HepG2 (cell line): ENCODE results near the gene GALNT16. TPM values are rescaled to one million over a fixed set of nuclear protein-coding genes. Genes with fewer than 3 reads are reported as not detected.

Experiments
- CC2D1A ChIP-seq: sonication (generic); formaldehyde crosslinking; IDR thresholded peaks from 2 replicates; pipeline ENCODE4 v1.8.1; 2023; ENCODE audit warnings: mild to moderate bottlenecking, missing genetic modification reagents
- IRX3 ChIP-seq: sonication (generic); formaldehyde crosslinking; IDR thresholded peaks from 2 replicates; pipeline ENCODE4 v1.8.1; 2023; ENCODE audit warnings: mild to moderate bottlenecking, low read depth, missing genetic modification reagents, borderline replicate concordance
- PAWR ChIP-seq: sonication (generic); formaldehyde crosslinking; IDR thresholded peaks from 2 replicates; pipeline ENCODE4 v1.4.0; 2020; ENCODE audit warnings: missing genetic modification reagents, mild to moderate bottlenecking, borderline replicate concordance
- RBFOX2 ChIP-seq: fragments of 200-400 bp; formaldehyde crosslinking; IDR thresholded peaks from 2 replicates; pipeline ENCODE4 v1.6.1; 2017; ENCODE audit warnings: low read depth, mild to moderate bottlenecking, low read length
- ZNF644 ChIP-seq: IDR thresholded peaks from 2 replicates; pipeline ENCODE4 v1.6.1; 2016; ENCODE audit warnings: low read depth
- ZNF652 ChIP-seq: IDR thresholded peaks from 2 replicates; pipeline ENCODE4 v1.6.1; 2016; ENCODE audit warnings: low read depth, borderline replicate concordance
- ZNF776 ChIP-seq: sonication (generic); formaldehyde crosslinking; IDR thresholded peaks from 2 replicates; pipeline ENCODE4 v1.4.0; 2020; ENCODE audit warnings: mild to moderate bottlenecking, missing genetic modification reagents
- polyA plus RNA-seq, 8 experiments: library from polyadenylated mRNA; depleted of rRNA in 3 of 8; stranded (reverse) in 7 of 8; unstranded in 1 of 8; fragments of >200 nt; fragmentation: Illumina TruSeq in 4 of 8; extraction: Trizol in 4 of 8; gene quantifications; 2 replicates each; pipeline versions ENCODE4 v1.2.1 to v1.2.3, GENCODE V29; 2011 to 2016; ENCODE audit warnings: low read depth in 4 of 8, missing spikeins in 1 of 8, mixed read lengths in 1 of 8; ENCODE audit not compliant: insufficient read depth in 1 of 8
- total RNA-seq, 5 experiments: library from RNA; depleted of rRNA; stranded (reverse); fragments of >200 nt; fragmentation: Illumina TruSeq; extraction: Trizol; gene quantifications; 2 replicates each; pipeline ENCODE4 v1.2.3, GENCODE V29; 2016; ENCODE audit warnings: low read depth in 1 of 5
- TF ChIP-seq, protein P1 (sequence below): sonication (generic); formaldehyde crosslinking; IDR thresholded peaks from 2 replicates; pipeline ENCODE4 v1.5.1; 2020; ENCODE audit warnings: mild to moderate bottlenecking, missing genetic modification reagents, borderline replicate concordance
- TF ChIP-seq, protein P2 (sequence below): sonication (generic); formaldehyde crosslinking; IDR thresholded peaks from 2 replicates; pipeline ENCODE4 v1.4.0; 2020; ENCODE audit warnings: missing genetic modification reagents, borderline replicate concordance
- TF ChIP-seq, protein P3 (sequence below): sonication (generic); formaldehyde crosslinking; IDR thresholded peaks from 2 replicates; pipeline ENCODE4 v1.9.0; 2021; ENCODE audit warnings: missing genetic modification reagents, mild to moderate bottlenecking, borderline replicate concordance
- TF ChIP-seq, protein P4 (sequence below): sonication (generic); formaldehyde crosslinking; IDR thresholded peaks from 2 replicates; pipeline ENCODE4 v1.8.0; 2022; ENCODE audit warnings: low read depth, missing genetic modification reagents
- TF ChIP-seq, protein P5 (sequence below): IDR thresholded peaks from 2 replicates; pipeline ENCODE4 v1.6.1; 2016; ENCODE audit warnings: missing compliant biosample characterization, missing genetic modification reagents, borderline replicate concordance

Gene GALNT16
- total and polyA plus RNA-seq, 2 of the 13 experiments (the other 11 are each of a cell fraction or from before 2014, with no cell fraction given): 0.54 to 0.82 TPM

DNA sequence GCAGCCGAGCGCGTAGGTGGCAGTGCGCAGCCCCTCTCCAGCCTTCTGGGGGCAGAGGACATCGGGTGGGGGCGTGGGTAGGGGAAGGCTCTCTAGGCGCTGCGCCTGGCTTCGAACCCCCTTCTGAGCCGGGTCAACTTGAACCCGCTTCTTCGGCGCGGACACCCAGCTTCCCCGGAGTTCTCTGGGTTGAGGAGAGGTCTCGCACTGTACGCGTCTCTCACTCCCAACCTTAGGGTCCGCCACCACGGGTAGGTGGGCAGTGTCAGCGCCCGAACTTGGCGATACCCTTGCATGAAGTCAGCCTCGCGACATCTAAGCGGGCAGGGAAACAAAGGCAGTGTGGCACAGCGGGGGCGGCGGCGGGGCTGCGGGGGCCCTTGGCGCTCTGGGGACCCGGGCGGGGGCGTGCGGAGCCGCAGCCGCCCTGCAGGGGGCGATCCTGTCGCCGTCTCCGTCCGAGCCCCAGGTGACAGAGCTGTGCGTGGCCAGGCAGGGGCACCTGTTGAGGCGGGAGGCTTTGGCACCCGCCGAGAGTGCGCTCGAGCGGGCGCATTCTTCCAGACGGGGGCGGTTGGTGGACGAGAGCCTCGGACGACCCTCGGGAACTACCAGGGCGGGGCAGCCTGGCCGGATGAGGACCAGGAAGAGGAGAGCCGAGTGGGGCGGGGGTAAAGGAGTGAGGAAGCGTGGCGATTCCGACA lies 1.1 kb downstream of the GALNT16 start (continued):
- TF ChIP-seq, protein P1, sequence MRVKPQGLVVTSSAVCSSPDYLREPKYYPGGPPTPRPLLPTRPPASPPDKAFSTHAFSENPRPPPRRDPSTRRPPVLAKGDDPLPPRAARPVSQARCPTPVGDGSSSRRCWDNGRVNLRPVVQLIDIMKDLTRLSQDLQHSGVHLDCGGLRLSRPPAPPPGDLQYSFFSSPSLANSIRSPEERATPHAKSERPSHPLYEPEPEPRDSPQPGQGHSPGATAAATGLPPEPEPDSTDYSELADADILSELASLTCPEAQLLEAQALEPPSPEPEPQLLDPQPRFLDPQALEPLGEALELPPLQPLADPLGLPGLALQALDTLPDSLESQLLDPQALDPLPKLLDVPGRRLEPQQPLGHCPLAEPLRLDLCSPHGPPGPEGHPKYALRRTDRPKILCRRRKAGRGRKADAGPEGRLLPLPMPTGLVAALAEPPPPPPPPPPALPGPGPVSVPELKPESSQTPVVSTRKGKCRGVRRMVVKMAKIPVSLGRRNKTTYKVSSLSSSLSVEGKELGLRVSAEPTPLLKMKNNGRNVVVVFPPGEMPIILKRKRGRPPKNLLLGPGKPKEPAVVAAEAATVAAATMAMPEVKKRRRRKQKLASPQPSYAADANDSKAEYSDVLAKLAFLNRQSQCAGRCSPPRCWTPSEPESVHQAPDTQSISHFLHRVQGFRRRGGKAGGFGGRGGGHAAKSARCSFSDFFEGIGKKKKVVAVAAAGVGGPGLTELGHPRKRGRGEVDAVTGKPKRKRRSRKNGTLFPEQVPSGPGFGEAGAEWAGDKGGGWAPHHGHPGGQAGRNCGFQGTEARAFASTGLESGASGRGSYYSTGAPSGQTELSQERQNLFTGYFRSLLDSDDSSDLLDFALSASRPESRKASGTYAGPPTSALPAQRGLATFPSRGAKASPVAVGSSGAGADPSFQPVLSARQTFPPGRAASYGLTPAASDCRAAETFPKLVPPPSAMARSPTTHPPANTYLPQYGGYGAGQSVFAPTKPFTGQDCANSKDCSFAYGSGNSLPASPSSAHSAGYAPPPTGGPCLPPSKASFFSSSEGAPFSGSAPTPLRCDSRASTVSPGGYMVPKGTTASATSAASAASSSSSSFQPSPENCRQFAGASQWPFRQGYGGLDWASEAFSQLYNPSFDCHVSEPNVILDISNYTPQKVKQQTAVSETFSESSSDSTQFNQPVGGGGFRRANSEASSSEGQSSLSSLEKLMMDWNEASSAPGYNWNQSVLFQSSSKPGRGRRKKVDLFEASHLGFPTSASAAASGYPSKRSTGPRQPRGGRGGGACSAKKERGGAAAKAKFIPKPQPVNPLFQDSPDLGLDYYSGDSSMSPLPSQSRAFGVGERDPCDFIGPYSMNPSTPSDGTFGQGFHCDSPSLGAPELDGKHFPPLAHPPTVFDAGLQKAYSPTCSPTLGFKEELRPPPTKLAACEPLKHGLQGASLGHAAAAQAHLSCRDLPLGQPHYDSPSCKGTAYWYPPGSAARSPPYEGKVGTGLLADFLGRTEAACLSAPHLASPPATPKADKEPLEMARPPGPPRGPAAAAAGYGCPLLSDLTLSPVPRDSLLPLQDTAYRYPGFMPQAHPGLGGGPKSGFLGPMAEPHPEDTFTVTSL (CRISPR knock-in tag): no peak
- TF ChIP-seq, protein P2, sequence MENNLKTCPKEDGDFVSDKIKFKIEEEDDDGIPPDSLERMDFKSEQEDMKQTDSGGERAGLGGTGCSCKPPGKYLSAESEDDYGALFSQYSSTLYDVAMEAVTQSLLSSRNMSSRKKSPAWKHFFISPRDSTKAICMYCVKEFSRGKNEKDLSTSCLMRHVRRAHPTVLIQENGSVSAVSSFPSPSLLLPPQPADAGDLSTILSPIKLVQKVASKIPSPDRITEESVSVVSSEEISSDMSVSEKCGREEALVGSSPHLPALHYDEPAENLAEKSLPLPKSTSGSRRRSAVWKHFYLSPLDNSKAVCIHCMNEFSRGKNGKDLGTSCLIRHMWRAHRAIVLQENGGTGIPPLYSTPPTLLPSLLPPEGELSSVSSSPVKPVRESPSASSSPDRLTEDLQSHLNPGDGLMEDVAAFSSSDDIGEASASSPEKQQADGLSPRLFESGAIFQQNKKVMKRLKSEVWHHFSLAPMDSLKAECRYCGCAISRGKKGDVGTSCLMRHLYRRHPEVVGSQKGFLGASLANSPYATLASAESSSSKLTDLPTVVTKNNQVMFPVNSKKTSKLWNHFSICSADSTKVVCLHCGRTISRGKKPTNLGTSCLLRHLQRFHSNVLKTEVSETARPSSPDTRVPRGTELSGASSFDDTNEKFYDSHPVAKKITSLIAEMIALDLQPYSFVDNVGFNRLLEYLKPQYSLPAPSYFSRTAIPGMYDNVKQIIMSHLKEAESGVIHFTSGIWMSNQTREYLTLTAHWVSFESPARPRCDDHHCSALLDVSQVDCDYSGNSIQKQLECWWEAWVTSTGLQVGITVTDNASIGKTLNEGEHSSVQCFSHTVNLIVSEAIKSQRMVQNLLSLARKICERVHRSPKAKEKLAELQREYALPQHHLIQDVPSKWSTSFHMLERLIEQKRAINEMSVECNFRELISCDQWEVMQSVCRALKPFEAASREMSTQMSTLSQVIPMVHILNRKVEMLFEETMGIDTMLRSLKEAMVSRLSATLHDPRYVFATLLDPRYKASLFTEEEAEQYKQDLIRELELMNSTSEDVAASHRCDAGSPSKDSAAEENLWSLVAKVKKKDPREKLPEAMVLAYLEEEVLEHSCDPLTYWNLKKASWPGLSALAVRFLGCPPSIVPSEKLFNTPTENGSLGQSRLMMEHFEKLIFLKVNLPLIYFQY (CRISPR knock-in tag): no peak
- TF ChIP-seq RBFOX2 (no peak), ZNF652 (CRISPR knock-in tag) (no peak), IRX3 (CRISPR knock-in tag) (no peak), ZNF776 (no peak), PAWR (no peak), CC2D1A (CRISPR knock-in tag) (no peak), ZNF644 (CRISPR knock-in tag) (no peak)
- TF ChIP-seq, protein P3, sequence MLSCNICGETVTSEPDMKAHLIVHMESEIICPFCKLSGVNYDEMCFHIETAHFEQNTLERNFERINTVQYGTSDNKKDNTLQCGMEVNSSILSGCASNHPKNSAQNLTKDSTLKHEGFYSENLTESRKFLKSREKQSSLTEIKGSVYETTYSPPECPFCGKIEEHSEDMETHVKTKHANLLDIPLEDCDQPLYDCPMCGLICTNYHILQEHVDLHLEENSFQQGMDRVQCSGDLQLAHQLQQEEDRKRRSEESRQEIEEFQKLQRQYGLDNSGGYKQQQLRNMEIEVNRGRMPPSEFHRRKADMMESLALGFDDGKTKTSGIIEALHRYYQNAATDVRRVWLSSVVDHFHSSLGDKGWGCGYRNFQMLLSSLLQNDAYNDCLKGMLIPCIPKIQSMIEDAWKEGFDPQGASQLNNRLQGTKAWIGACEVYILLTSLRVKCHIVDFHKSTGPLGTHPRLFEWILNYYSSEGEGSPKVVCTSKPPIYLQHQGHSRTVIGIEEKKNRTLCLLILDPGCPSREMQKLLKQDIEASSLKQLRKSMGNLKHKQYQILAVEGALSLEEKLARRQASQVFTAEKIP (CRISPR knock-in tag): no peak
- TF ChIP-seq, protein P4, sequence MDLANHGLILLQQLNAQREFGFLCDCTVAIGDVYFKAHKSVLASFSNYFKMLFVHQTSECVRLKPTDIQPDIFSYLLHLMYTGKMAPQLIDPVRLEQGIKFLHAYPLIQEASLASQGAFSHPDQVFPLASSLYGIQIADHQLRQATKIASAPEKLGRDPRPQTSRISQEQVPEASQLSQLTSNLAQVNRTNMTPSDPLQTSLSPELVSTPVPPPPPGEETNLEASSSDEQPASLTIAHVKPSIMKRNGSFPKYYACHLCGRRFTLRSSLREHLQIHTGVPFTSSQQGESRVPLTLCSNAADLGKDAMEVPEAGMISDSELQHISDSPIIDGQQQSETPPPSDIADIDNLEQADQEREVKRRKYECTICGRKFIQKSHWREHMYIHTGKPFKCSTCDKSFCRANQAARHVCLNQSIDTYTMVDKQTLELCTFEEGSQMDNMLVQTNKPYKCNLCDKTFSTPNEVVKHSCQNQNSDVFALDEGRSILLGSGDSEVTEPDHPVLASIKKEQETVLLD (CRISPR knock-in tag): no peak
- TF ChIP-seq, protein P5, sequence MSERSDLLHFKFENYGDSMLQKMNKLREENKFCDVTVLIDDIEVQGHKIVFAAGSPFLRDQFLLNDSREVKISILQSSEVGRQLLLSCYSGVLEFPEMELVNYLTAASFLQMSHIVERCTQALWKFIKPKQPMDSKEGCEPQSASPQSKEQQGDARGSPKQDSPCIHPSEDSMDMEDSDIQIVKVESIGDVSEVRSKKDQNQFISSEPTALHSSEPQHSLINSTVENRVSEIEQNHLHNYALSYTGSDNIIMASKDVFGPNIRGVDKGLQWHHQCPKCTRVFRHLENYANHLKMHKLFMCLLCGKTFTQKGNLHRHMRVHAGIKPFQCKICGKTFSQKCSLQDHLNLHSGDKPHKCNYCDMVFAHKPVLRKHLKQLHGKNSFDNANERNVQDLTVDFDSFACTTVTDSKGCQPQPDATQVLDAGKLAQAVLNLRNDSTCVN (CRISPR knock-in tag): no peak
